A673 (cell line): ENCODE data around the gene MAPKAP1. TPM values are rescaled to one million over a fixed set of nuclear protein-coding genes. Genes with fewer than 3 reads are reported as not detected.
"Not testable (repeated sequence)": the region's sequence is repeated elsewhere in the genome, so short reads cannot be mapped to it uniquely, and the experiment has no call there.

ENCODE experiments used
- BruUV-seq: library from RNA; stranded (reverse); fragments of 400-500 nt; replicated peaks from 2 replicates; lab custom pipeline; 2021; lab: Mats Ljungman, UMichigan
- CTCF ChIA-PET: fragments of 300-600 bp; sonication (Branson Sonifier 250); formaldehyde crosslinking; loops from one replicate; lab custom pipeline; 2022; ENCODE audit warnings: antibody characterized with exemption; lab: Charles Lee
- POLR2A ChIA-PET: fragments of 300-600 bp; sonication (Branson Sonifier 250); formaldehyde crosslinking; loops from one replicate; lab custom pipeline; 2022; ENCODE audit warnings: antibody characterized with exemption; ENCODE audit not compliant: low non-redundant PET; lab: Charles Lee
- DNase-seq: peaks from one replicate; pipeline ENCODE4 v3.0.0-alpha.2; 2015; ENCODE audit warnings: low spot score
- H3K27ac ChIP-seq: fragments of 200-600 bp; sonication (generic); 2 replicates; pipeline ENCODE4 v1.5.1; 2016; ENCODE audit warnings: mixed run types, low read depth, mild to moderate bottlenecking, mixed read lengths, antibody characterized with exemption, low read length; ENCODE audit not compliant: poor library complexity, severe bottlenecking
- H3K27me3 ChIP-seq: fragments of 200-600 bp; sonication (generic); replicated peaks from 2 replicates; pipeline ENCODE4 v1.6.1; 2017; ENCODE audit warnings: mixed run types, low read depth, mild to moderate bottlenecking, mixed read lengths, antibody characterized with exemption, low read length; ENCODE audit not compliant: insufficient read depth, poor library complexity
- H3K36me3 ChIP-seq: fragments of 200-600 bp; sonication (generic); 2 replicates; pipeline ENCODE4 v1.6.1; 2016; ENCODE audit warnings: mixed run types, mild to moderate bottlenecking, mixed read lengths, antibody characterized with exemption, low read length; ENCODE audit not compliant: insufficient read depth, poor library complexity, severe bottlenecking
- H3K4me1 ChIP-seq: fragments of 200-600 bp; sonication (generic); 2 replicates; pipeline ENCODE4 v1.6.1; 2017; ENCODE audit warnings: mixed run types, mild to moderate bottlenecking, mixed read lengths, antibody characterized with exemption, low read length; ENCODE audit not compliant: insufficient read depth, poor library complexity, severe bottlenecking
- H3K4me3 ChIP-seq: fragments of 200-600 bp; sonication (generic); 2 replicates; pipeline ENCODE4 v1.5.1; 2016; ENCODE audit warnings: low read depth, mixed run types, mild to moderate bottlenecking, mixed read lengths, low read length; ENCODE audit not compliant: poor library complexity, severe bottlenecking
- H3K9me3 ChIP-seq: fragments of 200-600 bp; sonication (generic); 2 replicates; pipeline ENCODE4 v1.6.1; 2016; ENCODE audit warnings: mixed run types, low read depth, mild to moderate bottlenecking, mixed read lengths, antibody characterized with exemption, low read length; ENCODE audit not compliant: poor library complexity, severe bottlenecking
- EZH2 ChIP-seq: fragments of 200-600 bp; sonication (generic); IDR thresholded peaks from 2 replicates; pipeline ENCODE4 v1.6.1; 2017; ENCODE audit warnings: borderline replicate concordance, low read depth, mild to moderate bottlenecking, mixed read lengths, antibody characterized with exemption, low read length; ENCODE audit not compliant: poor library complexity, severe bottlenecking
- intact Hi-C: fragments of 100-400 bp; cut with micrococcal nuclease; formaldehyde crosslinking; loops from one replicate; pipeline ENCODE4 v1.10.0; 2022; ENCODE audit not compliant: unreplicated experiment
- total RNA-seq: library from RNA; stranded (reverse); gene quantifications from 2 replicates; pipeline ENCODE4 v1.2.3, GENCODE V29; 2021
- TF ChIP-seq, protein P1 (sequence below): fragments of 300-800, 200-600 bp; sonication (generic); conservative IDR thresholded peaks from 2 replicates; pipeline ENCODE4 v1.5.1; 2017; ENCODE audit warnings: low read depth, mild to moderate bottlenecking, antibody characterized with exemption, low read length, moderate library complexity, mixed read lengths

MAPKAP1 gene
- total RNA-seq, 1 experiment from 2014 or later, result 98.7 TPM

DNA sequence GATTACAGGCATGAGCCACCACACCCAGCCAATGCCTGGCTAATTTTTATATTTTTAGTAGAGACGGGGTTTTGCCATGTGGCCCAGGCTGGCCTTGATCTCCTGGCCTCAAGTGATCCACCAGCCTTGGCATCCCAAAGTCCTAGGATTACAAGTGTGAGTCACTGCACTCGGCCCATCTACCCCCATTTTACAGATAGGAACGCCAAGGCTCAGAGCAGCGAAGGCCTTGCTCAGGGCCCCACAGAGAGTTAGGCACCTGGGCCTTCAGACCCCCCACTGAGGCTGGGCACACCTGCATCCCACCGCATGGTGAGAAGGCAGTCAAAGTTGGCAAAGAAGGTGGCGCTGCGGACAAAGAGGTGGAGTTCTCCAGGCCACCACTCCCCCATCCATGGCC is 302.3 kb downstream of the MAPKAP1 start:
- no peaks in the 10 kb centered on the region for H3K4me1 ChIP-seq
- H3K27ac ChIP-seq, result no peak overlapping the region
- ChIA-PET CTCF (no interaction called here), POLR2A (no interaction called here)
- H3K36me3 ChIP-seq, result no peaks in the 10 kb centered on the region
- BruUV-seq, result no TSS peak
- no peak overlapping the region for H3K4me3 ChIP-seq
- H3K27me3 ChIP-seq, result no peaks in the 10 kb centered on the region
- TF ChIP-seq, protein P1, sequence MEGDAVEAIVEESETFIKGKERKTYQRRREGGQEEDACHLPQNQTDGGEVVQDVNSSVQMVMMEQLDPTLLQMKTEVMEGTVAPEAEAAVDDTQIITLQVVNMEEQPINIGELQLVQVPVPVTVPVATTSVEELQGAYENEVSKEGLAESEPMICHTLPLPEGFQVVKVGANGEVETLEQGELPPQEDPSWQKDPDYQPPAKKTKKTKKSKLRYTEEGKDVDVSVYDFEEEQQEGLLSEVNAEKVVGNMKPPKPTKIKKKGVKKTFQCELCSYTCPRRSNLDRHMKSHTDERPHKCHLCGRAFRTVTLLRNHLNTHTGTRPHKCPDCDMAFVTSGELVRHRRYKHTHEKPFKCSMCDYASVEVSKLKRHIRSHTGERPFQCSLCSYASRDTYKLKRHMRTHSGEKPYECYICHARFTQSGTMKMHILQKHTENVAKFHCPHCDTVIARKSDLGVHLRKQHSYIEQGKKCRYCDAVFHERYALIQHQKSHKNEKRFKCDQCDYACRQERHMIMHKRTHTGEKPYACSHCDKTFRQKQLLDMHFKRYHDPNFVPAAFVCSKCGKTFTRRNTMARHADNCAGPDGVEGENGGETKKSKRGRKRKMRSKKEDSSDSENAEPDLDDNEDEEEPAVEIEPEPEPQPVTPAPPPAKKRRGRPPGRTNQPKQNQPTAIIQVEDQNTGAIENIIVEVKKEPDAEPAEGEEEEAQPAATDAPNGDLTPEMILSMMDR, result no peak
- no peak for TF ChIP-seq EZH2
- intact Hi-C loops, result loop anchor here (10.0 kb wide), 1 partner anchor 990 kb away; no protein-coding TSS in a partner anchor
- DNase-seq, result no peak
- no peaks in the 10 kb centered on the region for H3K9me3 ChIP-seq

DNA sequence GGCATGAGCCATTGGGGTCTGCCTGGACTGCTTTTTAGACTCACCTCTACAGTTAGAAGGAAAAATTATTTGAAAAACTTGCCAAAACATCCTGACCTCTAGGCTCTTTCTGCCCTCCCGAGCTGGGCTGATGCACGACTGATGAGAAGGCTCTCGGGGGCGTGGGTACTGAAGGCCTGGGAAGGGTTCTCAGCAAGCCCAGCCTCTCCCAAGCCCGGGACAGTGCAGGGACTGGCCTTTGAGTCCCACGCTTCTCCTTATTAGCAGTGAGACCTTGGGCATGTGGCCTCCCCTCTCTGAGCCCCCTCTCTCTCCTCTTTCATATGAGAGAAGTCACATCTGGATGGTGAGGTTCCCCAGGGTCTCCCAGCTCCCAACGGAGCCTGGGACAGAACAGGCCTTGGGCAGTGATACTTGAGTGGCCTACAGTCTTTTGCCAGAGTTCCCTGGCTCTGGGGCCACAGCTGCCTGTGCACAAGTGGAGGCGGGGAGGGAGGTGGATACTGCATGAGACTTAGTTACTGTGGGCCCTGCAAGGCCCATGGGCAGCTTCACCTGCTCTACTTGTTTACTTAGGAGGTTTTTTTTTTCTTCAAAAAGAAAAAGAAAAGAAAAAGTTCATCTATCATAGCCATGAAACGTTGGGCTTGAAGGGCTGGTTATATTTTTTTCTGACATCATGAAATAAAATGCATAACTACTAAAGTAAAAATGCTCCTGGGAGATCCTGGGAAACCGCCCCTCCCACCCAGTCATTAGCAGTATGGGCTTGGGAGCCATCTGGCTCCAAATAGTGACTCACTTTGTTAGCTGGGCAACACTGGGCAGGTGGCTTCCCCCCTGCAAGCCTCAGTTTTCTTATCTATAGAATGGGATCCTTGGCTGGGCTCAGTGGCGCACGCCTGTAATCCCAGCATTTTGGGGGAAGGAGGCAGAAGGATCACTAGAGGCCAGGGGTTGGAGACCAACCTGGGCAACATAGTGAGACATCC is 306.0 kb downstream of the MAPKAP1 start:
- POLR2A ChIA-PET, result no interaction called here
- H3K4me1 ChIP-seq, result no peaks in the 10 kb centered on the region
- no TSS peak for BruUV-seq

DNA sequence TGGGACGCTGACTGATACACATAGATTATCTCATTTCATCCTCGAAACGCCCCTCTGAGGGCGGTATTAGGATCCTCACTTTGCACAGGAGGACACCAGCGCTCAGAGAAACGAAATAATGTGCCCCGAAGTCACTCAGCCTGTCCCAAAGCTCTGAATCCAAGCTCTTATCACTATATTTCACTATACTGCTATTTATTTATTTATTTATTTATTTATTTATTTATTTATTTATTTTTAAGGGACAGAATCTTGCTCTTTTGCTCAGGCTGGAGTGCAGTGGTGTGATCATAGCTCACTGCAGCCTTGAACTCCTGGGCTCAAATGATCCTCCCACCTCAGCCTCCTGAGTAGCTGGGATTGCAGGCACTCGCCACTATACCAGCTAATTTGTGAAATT is 306.8 kb downstream of the MAPKAP1 start:
- intact Hi-C loops, result loop anchor here (10.0 kb wide), 1 partner anchor 995 kb away; no protein-coding TSS in a partner anchor
- H3K9me3 ChIP-seq, H3K27me3 ChIP-seq, DNase-seq, CTCF ChIA-PET, H3K36me3 ChIP-seq, BruUV-seq, H3K27ac ChIP-seq, H3K4me3 ChIP-seq, H3K4me1 ChIP-seq, POLR2A ChIA-PET: not testable (repeated sequence)

More for the DNA sequence above, 306.0 kb downstream of the MAPKAP1 start:
- Histone ChIP-seq H3K36me3 (no peaks in the 10 kb centered on the region), H3K4me3 (no peak overlapping the region), H3K9me3 (no peaks in the 10 kb centered on the region), H3K27me3 (no peaks in the 10 kb centered on the region), H3K27ac (no peak overlapping the region)
- TF ChIP-seq, protein P1, result no peak
- CTCF ChIA-PET, result no interaction called here
- intact Hi-C loops, result loop anchor here (10.0 kb wide), 1 partner anchor 994 kb away; no protein-coding TSS in a partner anchor
- DNase-seq, result no peak
